Muscle of arm (tissue), 12 donors: ENCODE results near the gene PBRM1. TPM values are rescaled to one million over a fixed set of nuclear protein-coding genes. Genes with fewer than 3 reads are reported as not detected.

Experiments used
- DNase-seq: peaks from one replicate; pipeline ENCODE4 v3.0.0-alpha.2; 2013
- polyA plus RNA-seq, 12 donors: library from polyadenylated mRNA; unstranded; fragments of 120-200 nt; gene quantifications; one replicate each; pipeline ENCODE4 v1.2.1, GENCODE V29; 2013; ENCODE audit not compliant: insufficient read length in 12 of 12

PBRM1 gene
- polyA plus RNA-seq, 12 donors = 30.0 to 58.2 (median 51.9) TPM; not detected in 1

DNA sequence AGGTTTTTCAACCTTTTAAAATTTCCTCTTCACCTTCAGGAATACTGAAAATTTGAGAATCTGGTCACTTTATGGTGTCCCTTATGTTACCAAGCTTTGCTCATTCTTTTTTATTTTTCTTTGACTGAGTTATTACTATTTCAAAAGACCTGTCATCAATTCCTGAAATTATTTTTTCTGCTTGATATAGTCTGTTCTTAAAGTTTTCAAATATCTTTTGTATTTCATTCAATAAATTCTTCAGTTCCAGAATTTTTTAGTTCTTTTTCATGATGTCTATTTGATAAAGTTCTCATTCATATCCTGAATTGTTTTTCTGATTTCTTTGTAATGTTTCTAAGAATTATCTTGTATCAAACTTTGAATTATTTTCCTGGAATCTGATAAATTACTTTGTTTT lies 85.5 kb downstream of the PBRM1 start:
- DNase-seq = no peak

DNA sequence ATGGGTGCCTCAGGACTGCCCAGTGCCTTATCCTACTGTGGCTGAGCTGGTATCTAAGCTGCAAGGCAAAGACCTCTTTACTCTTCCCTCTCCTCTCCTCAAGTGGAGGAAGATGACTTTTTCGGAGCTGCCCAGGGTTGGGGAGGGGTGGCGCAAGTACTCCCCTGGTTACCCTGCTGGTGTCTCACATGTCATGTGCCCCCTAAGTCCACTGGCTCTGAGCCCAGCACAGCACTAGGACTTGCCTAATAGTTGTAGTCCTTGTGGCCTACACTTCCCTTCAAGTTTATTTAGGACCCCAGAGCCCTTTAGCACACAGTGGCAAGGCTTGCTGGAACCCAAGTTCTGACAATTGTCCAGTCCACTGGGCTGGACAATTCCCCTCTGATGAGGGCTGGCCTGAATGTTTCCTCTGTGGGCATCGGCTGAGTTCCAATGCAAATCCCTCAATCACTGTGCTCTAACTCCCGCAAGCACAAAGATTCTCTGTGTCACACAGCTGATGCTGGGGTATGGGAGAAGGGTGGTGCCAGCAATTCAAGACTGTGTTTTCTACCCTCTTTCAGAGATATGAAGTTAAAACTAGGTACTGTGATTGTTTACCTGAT lies 89.0 kb downstream of the PBRM1 start:
- no peak for DNase-seq

- DNase-seq = no peak
Measured at GRCh38 chr3:52593103-52593502, 92.6 kb downstream of the PBRM1 start.

GRCh38 chr3:52574056-52574965 lies 111.4 kb downstream of the PBRM1 start:
- DNase-seq = no peak

GRCh38 chr3:52572221-52572620 lies 113.5 kb downstream of the PBRM1 start:
- DNase-seq = no peak

GRCh38 chr3:52570076-52570475 lies 115.6 kb downstream of the PBRM1 start:
- no peak for DNase-seq

GRCh38 chr3:52568069-52568468 lies 117.6 kb downstream of the PBRM1 start:
- no peak for DNase-seq

- DNase-seq = no peak
Measured at GRCh38 chr3:52563984-52564383, 121.7 kb downstream of the PBRM1 start.

DNA sequence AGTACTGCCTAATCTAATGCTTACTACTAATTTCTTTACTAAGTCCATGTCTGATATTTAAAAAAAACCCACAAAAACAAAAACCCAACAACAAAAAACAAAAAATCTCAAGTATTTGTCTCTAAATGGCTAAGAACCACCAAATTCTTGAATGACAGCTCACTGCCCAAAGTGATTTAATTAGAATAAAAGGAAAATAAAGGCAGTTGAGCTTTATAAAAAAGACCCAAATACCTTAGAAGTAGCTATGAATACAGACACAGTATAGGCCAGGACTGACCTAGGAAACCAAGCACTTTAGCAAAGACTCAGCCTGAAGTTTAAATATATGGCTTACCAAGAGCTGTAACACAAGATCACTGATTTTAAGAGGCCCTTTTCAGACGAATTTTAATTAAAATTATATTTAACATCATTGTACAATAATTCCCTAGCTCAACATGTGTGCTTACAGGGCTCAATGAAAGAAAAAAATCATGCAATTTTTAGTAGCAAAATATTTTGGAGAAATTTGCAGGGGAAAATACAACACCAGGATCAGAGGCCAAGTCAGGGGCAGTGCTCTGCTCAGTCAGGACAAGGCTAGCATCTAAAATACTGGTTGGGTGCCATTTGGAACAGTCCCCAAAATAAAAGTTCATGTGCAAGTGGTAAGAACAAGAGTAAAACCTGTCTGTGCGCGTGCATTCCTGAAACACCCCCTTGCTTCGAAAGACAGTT lies 124.5 kb downstream of the PBRM1 start:
- DNase-seq = no peak

- DNase-seq = no peak
Measured at GRCh38 chr3:52558436-52558835, 127.3 kb downstream of the PBRM1 start.

GRCh38 chr3:52557011-52557960 lies 128.4 kb downstream of the PBRM1 start:
- no peak for DNase-seq

GRCh38 chr3:52555056-52555455 lies 130.7 kb downstream of the PBRM1 start:
- no peak for DNase-seq

DNA sequence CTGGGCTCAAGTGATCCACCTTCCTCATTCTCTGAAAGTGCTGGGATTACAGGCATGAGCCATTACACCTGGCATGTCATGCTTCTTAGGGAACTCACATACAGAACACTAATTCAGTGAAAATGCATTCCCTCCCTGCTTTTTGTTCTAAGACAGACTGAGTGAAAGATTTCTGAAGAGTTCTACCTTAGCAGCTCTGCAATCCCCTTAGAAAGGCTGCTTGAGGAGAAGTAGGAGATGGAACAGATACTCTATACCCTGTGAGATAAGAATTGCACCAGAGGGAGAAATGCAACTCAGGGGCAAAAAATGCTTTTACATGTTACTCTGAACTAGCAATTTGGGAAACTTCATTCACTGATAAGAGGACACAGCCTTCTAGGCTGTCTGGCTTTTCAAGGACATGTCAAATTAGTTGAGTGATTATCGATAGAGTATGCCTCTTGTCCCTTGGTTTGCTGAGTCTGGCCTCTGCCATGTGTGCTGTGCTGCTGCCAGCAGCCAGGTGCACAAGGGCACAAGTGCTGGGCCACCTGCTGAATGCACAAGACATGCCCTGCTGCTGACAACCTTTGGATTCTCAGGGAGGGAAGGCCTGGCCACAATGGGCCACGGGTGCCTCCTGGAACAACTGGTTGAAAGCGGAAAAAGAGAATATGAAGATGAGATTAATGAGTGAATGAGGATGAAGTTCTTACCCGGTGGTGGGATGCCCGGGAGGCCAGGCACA lies 131.5 kb downstream of the PBRM1 start:
- DNase-seq = no peak

- no peak for DNase-seq
Measured at GRCh38 chr3:52552089-52552488, 133.6 kb downstream of the PBRM1 start.

DNA sequence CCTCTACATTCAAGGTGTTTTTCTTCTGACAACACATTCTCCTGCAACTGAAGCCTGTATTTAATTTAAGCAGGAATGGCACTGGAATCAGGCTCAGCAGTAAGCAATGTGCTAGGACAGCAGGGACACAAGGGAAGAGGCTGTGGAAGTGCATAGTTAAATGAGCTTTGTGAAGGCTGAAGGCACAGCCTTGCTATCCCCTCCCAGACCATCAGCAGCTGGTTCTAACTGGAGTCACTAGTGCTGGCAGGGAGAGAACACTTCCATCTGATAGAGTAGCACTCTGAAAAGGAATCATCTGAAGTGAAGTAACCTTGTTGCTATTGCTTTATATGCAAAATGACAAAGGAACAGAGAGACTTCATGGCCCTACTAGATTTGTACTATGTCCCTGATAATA lies 134.6 kb downstream of the PBRM1 start:
- no peak for DNase-seq

DNA sequence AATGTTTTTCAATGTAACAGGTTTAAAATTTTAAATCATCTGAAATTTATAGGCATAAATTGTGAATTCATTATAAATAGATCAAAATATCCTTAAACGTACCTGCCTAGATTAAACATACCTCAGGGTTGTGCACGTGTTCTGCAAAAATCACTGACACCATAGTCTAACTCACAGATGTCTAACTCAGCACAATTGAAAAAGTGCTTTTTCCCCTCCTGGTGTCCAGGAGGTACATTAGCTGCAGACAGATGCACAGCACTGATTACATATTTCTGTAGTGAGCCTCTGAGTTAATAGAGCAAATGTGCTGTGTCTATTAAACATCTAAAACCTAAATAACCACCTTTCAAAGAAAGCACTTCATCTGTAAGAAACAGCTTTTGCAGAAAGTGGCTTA lies 138.6 kb downstream of the PBRM1 start:
- no peak for DNase-seq

DNA sequence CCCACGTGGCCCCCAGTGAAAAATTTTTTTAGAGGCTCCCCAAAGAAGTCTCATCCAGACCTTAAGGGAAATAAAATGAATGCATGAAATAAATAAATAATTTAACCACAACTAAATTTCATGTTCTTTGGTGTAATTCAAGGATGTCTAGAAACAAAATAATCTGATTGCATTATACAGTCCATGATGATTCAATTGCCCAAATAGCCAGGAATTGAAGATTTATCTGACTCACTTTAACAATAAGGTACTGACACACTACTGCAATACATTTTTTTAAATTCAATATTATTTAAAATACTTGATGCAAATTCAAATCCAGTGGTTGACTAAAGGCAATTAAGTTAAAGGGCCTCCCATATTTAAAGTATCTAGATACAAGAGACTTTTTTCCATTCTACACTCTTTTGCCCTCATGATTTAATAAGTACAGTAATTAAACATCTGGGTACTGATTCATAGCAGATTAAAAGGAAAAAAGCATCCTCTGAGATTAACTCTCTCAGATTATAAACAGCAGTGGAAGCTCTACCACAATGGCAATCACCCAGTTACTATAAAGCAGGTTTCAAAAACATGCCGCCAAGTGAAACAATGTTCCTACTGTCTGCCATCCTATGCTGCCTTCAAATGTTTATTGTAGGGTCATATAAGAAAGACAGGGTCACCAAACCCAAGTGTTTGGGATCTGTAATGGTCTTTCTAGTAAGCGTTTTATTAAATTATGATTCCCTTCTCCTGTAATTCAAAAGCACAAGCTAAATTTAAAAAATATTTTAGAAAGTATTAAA lies 139.4 kb downstream of the PBRM1 start:
- DNase-seq = no peak

DNA sequence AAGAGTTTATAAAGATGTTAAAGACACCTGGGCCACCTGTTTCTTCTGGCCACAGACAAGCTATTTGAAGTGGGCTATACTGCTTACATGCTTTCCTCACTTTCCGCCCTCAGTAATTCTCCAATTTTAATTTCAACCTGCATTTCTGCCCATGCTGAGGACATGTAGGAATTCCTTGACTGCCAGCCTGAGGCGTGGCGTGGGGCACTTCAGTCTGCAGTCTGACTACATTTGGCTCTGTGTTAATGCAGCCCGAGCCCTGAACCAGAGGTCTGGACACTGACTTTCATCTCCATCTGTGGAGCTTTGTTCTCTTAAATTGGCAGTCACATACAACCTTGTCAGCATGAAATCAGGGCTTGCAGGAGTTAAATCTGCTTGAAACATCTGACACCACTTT lies 140.8 kb downstream of the PBRM1 start:
- DNase-seq = no peak

DNA sequence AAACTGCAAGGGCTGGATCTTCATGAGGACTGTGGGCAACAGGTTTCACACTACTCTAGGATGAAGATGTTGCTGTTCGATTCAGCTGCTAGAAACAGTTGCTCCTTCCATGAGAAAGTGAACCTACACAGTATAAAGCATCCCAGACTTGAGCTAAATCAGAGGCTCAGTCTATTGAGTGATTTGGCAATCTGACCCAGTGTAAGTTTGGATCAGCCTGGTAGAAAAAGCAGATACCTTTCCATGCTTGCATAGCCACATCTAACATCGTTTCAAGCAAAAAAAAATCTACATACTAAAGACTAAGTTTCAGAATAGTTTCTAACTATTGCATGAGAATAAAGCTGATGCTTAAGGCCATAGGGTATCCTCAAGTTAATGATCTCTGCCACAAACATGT lies 144.7 kb downstream of the PBRM1 start:
- DNase-seq = no peak
